A673 (cell line): ENCODE results near the gene ODAD2. TPM values are rescaled to one million over a fixed set of nuclear protein-coding genes. Genes with fewer than 3 reads are reported as not detected.

ENCODE experiments used
- BruUV-seq: library from RNA; stranded (reverse); fragments of 400-500 nt; replicated peaks from 2 replicates; lab custom pipeline; 2021; lab: Mats Ljungman, UMichigan
- CTCF ChIA-PET: fragments of 300-600 bp; sonication (Branson Sonifier 250); formaldehyde crosslinking; loops from one replicate; lab custom pipeline; 2022; ENCODE audit warnings: antibody characterized with exemption; lab: Charles Lee
- POLR2A ChIA-PET: fragments of 300-600 bp; sonication (Branson Sonifier 250); formaldehyde crosslinking; loops from one replicate; lab custom pipeline; 2022; ENCODE audit warnings: antibody characterized with exemption; ENCODE audit not compliant: low non-redundant PET; lab: Charles Lee
- DNase-seq: peaks from one replicate; pipeline ENCODE4 v3.0.0-alpha.2; 2015; ENCODE audit warnings: low spot score
- H3K27ac ChIP-seq: fragments of 200-600 bp; sonication (generic); 2 replicates; pipeline ENCODE4 v1.5.1; 2016; ENCODE audit warnings: mixed run types, low read depth, mild to moderate bottlenecking, mixed read lengths, antibody characterized with exemption, low read length; ENCODE audit not compliant: poor library complexity, severe bottlenecking
- H3K27me3 ChIP-seq: fragments of 200-600 bp; sonication (generic); replicated peaks from 2 replicates; pipeline ENCODE4 v1.6.1; 2017; ENCODE audit warnings: mixed run types, low read depth, mild to moderate bottlenecking, mixed read lengths, antibody characterized with exemption, low read length; ENCODE audit not compliant: insufficient read depth, poor library complexity
- H3K36me3 ChIP-seq: fragments of 200-600 bp; sonication (generic); 2 replicates; pipeline ENCODE4 v1.6.1; 2016; ENCODE audit warnings: mixed run types, mild to moderate bottlenecking, mixed read lengths, antibody characterized with exemption, low read length; ENCODE audit not compliant: insufficient read depth, poor library complexity, severe bottlenecking
- H3K4me1 ChIP-seq: fragments of 200-600 bp; sonication (generic); 2 replicates; pipeline ENCODE4 v1.6.1; 2017; ENCODE audit warnings: mixed run types, mild to moderate bottlenecking, mixed read lengths, antibody characterized with exemption, low read length; ENCODE audit not compliant: insufficient read depth, poor library complexity, severe bottlenecking
- H3K4me3 ChIP-seq: fragments of 200-600 bp; sonication (generic); 2 replicates; pipeline ENCODE4 v1.5.1; 2016; ENCODE audit warnings: low read depth, mixed run types, mild to moderate bottlenecking, mixed read lengths, low read length; ENCODE audit not compliant: poor library complexity, severe bottlenecking
- H3K9me3 ChIP-seq: fragments of 200-600 bp; sonication (generic); 2 replicates; pipeline ENCODE4 v1.6.1; 2016; ENCODE audit warnings: mixed run types, low read depth, mild to moderate bottlenecking, mixed read lengths, antibody characterized with exemption, low read length; ENCODE audit not compliant: poor library complexity, severe bottlenecking
- EZH2 ChIP-seq: fragments of 200-600 bp; sonication (generic); IDR thresholded peaks from 2 replicates; pipeline ENCODE4 v1.6.1; 2017; ENCODE audit warnings: borderline replicate concordance, low read depth, mild to moderate bottlenecking, mixed read lengths, antibody characterized with exemption, low read length; ENCODE audit not compliant: poor library complexity, severe bottlenecking
- intact Hi-C: fragments of 100-400 bp; cut with micrococcal nuclease; formaldehyde crosslinking; loops from one replicate; pipeline ENCODE4 v1.10.0; 2022; ENCODE audit not compliant: unreplicated experiment
- total RNA-seq: library from RNA; stranded (reverse); gene quantifications from 2 replicates; pipeline ENCODE4 v1.2.3, GENCODE V29; 2021
- TF ChIP-seq, protein P1 (sequence below): fragments of 300-800, 200-600 bp; sonication (generic); conservative IDR thresholded peaks from 2 replicates; pipeline ENCODE4 v1.5.1; 2017; ENCODE audit warnings: low read depth, mild to moderate bottlenecking, antibody characterized with exemption, low read length, moderate library complexity, mixed read lengths

Gene ODAD2
- total RNA-seq, 1 experiment from 2014 or later = 1.2 TPM

DNA sequence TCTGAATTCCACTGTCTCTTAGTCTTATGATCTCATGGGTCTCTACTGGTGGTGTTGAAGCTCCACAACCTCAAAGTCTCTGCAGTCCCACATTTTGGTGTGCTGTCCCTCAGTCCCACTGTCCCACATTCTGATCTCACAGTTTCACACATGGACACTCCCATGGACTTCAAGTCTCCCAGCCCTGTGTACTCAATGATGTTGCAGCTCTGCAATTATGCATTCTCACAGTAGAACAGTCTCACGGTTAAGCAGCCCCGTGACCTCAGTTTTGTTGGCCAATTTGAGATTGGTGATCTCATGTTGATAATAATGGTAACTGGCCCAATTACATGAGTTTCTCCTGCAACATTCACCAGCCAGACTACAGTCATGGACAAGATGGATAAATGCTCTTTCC lies 109.4 kb downstream of the ODAD2 start:
- ChIA-PET POLR2A (no interaction called here), CTCF (no interaction called here)
- Histone ChIP-seq H3K4me3 (no peak overlapping the region), H3K27ac (no peak overlapping the region), H3K27me3 (peaks cover 6% of the 10 kb centered on the region), H3K9me3 (no peaks in the 10 kb centered on the region), H3K4me1 (no peaks in the 10 kb centered on the region), H3K36me3 (no peaks in the 10 kb centered on the region)
- no peak for DNase-seq
- intact Hi-C loops = no loop called here
- TF ChIP-seq, protein P1, sequence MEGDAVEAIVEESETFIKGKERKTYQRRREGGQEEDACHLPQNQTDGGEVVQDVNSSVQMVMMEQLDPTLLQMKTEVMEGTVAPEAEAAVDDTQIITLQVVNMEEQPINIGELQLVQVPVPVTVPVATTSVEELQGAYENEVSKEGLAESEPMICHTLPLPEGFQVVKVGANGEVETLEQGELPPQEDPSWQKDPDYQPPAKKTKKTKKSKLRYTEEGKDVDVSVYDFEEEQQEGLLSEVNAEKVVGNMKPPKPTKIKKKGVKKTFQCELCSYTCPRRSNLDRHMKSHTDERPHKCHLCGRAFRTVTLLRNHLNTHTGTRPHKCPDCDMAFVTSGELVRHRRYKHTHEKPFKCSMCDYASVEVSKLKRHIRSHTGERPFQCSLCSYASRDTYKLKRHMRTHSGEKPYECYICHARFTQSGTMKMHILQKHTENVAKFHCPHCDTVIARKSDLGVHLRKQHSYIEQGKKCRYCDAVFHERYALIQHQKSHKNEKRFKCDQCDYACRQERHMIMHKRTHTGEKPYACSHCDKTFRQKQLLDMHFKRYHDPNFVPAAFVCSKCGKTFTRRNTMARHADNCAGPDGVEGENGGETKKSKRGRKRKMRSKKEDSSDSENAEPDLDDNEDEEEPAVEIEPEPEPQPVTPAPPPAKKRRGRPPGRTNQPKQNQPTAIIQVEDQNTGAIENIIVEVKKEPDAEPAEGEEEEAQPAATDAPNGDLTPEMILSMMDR = no peak
- TF ChIP-seq EZH2 = no peak
- no TSS peak for BruUV-seq

DNA sequence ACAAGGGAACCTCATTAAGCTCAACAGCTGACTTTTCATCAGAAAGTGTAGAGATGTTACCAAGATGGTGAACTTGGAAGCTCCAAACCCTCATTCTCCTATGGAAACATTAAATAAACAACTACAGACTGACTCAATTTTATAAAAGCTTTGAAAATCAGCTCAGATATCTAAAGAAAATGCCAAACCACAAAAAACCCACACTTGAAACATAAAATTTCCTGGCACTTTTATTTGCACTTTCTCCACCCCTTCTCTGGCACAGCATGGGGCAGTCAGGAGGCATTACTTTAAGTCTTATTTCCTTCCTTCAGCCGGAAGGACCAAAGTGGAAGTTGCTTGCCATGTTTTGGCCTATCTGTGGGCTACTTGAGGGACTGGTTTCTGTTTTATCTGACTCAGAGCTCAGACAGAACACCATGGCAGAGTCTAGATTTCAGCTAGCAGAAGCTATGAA lies 114.7 kb downstream of the ODAD2 start:
- ChIA-PET CTCF (no interaction called here), POLR2A (no interaction called here)
- TF ChIP-seq, protein P1 = no peak
- TF ChIP-seq EZH2 = no peak
- no TSS peak for BruUV-seq
- Histone ChIP-seq H3K9me3 (no peaks in the 10 kb centered on the region), H3K4me1 (no peaks in the 10 kb centered on the region), H3K4me3 (no peak overlapping the region), H3K27ac (no peak overlapping the region), H3K36me3 (no peaks in the 10 kb centered on the region), H3K27me3 (no peaks in the 10 kb centered on the region)
- intact Hi-C loops = no loop called here
- DNase-seq = peak; percentile 35

DNA sequence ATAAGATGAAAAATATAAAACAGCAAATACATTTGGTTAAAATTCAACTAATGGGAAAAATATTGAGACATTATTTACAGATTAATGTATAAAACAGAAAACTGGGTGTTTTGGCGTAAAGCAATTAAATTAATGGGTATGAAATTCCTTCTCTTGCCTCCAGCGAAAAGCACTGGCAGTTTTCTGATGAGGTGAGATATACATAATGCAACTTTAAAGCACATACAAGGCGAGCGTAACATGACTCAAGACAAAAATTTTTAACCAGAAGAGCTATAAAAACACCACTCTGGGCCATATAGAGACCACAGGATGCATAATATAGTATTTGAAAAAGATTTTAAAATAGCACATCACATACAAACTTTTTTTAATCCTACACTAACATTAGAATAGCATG lies 120.6 kb downstream of the ODAD2 start:
- DNase-seq = no peak
- Histone ChIP-seq H3K4me1 (no peaks in the 10 kb centered on the region), H3K36me3 (no peaks in the 10 kb centered on the region), H3K9me3 (no peaks in the 10 kb centered on the region), H3K27me3 (no peaks in the 10 kb centered on the region), H3K4me3 (no peak overlapping the region), H3K27ac (no peak overlapping the region)
- ChIA-PET CTCF (no interaction called here), POLR2A (no interaction called here)
- TF ChIP-seq, protein P1 = no peak
- no peak for TF ChIP-seq EZH2
- intact Hi-C loops = no loop called here
- BruUV-seq = no TSS peak
